GM21528 (cell line): Measurements from ENCODE around the gene OLFM1.
"Not testable (repeated sequence)": the region's sequence is repeated elsewhere in the genome, so short reads cannot be mapped to it uniquely, and the experiment has no call there.

Experiments
- ATAC-seq: cut with Tn5 transposase; IDR thresholded peaks from one replicate; pipeline ENCODE4 v1.9.1; 2021; ENCODE audit warnings: mild to moderate bottlenecking, moderate library complexity; ENCODE audit not compliant: unreplicated experiment, low FRiP score

The OLFM1 gene

DNA sequence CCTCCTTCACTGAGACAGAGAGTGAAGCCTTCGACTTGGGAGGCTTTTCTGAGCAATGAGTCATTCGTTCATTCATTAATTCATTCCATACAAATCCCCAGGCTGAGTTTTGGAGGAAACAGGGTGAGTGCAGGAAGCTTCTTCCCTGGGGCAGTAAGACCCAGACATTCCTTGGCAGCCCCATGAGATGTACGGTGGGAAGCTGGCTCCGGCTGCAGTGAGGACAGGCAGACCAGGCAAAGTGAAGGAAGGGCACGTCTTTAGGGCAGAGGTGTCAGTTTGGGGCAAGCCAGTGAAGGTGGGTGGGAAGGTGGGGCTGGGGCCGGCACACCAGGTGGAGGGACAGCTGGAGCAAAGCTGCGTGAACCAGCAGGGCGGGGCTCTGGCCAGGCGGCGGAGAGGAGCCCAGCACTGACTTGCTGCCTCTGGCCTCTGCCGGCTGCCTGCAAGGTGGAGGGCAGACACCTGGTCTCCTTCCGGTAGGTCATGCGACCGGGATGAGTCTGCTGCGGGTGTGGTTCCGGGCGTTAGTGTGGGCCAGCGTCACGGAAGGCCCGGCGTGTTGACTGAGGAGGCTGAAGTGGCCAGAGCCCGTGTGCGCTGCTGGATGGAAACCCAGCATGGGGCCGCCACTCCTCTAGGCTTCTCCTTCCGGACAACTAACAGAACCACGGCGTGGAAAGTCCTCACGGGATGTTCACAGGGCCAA, 16.6 kb downstream of the OLFM1 start:
- no peak for ATAC-seq

DNA sequence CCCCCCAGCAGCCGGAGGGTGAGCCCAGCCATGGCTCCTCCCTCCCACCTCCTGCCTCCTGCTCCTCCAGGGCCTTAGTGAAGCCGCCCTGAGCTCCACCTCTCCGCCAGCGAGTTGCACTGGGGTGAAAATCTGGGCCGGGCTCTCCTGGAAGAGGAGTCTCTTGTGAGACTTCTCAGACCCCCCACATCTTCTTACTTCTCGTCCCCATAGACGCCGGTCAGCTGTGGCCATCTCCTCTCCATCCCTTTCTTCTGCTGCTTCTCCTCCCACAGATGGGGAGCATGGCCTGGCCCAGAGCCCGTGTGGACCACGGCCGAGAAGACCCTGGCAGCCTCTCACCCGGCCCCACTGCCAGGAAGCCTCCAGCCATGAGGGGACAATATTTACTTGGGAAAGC, 17.3 kb downstream of the OLFM1 start:
- no peak for ATAC-seq

GRCh38 chr9:135105211-135105745, 17.8 kb downstream of the OLFM1 start:
- ATAC-seq, result no peak

DNA sequence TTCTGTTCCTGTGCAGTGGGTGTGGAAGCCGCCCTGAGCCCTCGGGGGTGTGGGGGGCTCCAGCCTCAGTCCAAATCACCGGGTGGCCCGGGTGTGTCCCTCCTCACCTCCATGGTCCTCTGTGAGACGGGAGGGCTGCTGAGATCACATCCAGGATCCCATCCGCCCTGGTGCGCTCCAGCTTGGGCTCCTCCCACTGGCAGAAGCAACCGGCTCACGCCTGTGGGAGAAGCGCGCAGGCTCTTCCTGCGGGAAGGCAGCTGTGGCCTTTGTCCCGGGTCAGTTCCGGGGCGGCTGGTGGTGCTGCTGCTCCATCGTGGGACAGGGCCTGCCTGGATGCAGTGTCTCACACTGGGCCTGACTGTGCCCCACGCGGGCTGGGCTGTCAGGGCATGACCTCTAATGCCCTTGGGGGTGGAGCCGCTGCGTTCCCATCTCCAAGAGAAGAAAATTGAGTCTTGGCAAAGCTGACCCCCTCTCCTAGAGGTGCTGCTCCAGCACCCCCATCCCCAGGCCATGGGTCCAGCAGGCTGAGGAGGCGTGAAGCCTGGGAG, 18.5 kb downstream of the OLFM1 start:
- ATAC-seq, result no peak

DNA sequence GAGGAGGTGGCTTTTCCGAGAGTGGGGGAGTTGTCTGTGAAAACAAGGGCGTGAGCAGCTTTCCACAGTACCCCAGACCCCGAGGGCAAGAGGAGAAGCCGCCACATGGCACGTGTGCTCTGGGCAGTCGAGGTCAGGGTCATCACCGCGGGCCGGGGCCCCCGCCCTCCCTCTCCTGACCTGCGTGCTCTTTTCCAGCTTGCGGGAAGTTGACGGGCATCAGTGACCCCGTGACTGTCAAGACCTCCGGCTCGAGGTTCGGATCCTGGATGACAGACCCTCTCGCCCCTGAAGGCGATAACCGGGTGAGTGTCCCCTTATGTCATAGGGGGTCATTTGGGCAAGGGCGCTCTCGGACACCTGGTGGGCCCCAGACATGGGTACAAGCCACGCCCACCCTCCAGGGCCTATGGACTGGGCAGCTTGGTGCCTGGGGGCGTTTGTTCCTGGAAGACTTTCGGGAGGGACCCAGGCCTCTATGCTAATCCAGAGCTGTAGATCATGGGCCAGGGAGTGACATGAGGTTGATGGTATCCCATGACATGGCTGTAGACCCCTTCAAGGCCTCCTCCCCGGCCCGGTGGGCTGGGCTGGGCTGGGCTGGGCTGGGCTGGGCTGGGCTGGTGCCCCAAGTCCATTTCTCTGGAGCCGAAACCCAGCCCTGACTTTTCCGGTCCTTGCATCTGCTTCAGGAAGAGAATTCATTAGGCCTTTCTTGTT, 19.2 kb downstream of the OLFM1 start:
- no peak for ATAC-seq

DNA sequence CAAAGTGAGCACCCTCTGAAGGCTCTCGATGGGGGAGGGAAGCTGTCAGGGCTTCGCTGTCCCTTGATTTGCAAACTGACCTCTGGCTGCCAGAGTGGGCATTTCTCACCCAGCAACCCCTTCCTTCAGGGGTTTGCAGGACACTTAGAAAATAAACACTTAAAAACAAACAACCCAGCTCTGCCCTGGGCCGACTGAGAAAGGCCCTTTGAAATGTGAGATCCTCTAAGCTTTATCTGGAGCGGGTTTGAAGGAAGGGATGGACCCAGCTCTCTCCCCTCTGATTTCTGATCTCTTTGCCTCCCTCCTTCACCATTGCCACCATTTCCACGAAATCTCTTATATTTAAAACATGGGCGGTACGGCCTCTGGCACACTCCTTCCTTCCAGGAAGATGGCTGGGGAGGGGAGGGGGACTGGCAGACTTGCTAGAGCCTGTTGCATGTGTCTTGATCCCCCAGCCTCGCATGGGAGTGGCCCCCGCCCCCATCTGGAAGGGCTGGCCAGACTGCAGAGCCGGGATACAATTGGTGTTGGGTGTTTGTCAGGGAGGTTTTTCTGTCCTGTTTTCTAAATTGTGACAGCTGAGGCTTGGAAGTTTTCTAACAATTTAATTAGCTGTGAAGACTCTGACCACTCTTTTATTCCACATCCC, 20.2 kb downstream of the OLFM1 start:
- ATAC-seq, result no peak

DNA sequence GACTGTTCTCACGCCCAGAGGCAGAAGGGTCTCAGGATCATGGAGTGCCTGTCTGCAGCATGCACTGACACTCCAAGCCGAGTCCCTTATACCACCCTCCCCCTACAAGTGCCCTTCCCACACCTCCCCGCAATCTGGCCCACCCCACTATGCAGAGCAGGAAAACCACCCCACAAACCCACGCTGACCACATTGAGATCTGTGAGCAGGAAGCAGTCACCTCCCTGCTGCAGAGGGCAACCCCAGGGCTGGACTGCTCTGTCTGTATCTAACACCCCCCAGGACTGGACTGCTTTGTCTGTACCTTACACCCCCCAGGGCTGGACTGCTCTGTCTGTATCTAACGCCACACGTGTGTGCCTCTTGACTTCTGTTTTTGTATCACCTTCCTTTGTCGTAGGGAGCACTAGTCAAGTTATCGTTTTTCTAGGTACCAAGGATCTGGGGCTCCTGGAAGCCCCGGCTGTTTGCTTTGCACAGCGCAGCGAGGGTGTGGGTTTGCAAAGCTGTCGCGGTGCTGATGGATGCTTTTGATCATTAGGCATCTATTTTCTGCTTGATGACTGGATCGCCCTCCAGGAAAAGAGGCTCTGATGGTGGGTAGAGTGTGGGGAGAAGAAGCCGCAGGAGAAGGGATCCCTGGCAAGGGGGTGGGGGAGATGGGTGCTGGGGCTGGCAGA, 21.5 kb downstream of the OLFM1 start:
- ATAC-seq, result no peak

DNA sequence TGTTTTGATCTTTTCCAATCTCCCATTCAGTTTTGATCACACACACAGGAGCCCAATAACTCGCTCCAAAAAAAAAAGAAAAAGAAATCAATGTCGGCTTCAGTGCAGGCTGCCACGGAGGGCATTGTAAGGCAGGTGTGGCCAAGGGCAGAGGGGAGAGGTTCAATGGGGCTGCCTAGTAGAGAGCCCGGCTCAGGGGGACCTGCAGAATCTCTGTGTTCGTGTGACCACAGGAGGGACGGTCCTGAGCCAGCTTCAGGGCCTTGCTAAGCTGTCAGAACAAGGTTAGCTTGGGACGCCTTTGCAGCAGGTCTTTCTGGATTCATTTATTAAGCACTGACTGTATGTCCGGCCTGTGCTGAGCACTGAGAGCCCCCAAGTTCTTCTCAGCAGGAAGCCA, 22.2 kb downstream of the OLFM1 start:
- no peak for ATAC-seq

DNA sequence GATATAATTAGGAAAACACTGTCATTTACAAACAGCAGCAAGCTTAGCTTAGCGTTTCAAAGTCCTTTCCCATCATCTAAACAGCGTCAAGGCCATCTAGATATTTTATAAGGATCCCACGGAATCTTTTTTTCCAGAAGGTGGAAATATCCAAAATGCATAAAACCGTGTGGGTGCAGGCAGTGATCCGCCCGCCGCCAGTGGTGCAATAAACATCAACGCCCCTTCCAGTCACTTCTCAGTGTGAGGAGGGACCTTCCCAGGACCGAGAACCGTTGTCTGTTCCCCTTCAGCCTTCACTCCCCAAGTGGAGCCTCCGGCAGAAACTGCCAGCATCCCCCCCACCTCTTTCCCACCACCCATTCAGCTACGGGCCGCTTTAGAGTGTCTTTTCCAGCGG, 22.9 kb downstream of the OLFM1 start:
- ATAC-seq, result no peak

- not testable (repeated sequence) for ATAC-seq
Measured at GRCh38 chr9:135111600-135111999, 24.1 kb downstream of the OLFM1 start.

- no peak for ATAC-seq
Measured at GRCh38 chr9:135116371-135116770, 28.9 kb downstream of the OLFM1 start.

DNA sequence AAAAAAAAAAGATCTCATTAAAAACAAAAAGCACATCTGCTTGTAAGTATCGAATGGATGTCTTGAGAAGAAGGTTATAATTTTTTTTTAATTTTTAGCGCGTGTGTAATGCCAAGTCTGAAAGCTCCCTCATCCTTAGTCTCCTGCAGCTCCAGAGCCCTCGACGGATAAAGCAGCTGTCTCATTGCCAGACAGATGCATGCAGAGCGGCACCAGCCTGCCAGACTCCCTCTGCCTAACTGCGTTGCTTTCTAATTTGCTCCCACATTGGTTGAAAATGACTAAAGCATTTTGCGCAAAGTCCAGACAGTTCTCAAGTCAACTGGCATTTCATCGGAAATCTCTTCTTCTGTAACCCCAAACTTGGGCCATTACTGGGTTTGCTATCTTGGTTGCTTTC, 29.4 kb downstream of the OLFM1 start:
- no peak for ATAC-seq

DNA sequence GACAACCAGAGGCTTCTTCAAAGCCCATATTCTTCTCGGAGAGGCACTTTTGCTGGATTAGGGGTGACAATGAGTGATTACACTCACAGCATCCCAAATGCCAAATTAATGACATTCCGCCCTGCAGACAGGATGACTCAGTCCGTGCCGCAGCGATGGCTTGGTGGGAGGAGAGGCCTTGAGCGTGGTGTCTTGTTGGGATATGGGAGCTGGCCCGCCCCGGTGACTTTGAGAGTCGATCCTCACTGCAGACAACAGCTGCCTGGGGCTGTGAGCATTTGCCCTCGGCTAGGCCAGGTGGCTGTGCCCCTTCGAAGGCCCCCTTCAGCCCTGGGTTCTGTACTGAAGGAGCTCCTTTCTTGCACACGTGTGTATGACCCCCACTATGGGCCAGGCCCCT, 29.8 kb downstream of the OLFM1 start:
- no peak for ATAC-seq

DNA sequence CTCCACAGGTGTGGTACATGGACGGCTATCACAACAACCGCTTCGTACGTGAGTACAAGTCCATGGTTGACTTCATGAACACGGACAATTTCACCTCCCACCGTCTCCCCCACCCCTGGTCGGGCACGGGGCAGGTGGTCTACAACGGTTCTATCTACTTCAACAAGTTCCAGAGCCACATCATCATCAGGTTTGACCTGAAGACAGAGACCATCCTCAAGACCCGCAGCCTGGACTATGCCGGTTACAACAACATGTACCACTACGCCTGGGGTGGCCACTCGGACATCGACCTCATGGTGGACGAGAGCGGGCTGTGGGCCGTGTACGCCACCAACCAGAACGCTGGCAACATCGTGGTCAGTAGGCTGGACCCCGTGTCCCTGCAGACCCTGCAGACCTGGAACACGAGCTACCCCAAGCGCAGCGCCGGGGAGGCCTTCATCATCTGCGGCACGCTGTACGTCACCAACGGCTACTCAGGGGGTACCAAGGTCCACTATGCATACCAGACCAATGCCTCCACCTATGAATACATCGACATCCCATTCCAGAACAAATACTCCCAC, 32.1 kb downstream of the OLFM1 start:
- no peak for ATAC-seq

DNA sequence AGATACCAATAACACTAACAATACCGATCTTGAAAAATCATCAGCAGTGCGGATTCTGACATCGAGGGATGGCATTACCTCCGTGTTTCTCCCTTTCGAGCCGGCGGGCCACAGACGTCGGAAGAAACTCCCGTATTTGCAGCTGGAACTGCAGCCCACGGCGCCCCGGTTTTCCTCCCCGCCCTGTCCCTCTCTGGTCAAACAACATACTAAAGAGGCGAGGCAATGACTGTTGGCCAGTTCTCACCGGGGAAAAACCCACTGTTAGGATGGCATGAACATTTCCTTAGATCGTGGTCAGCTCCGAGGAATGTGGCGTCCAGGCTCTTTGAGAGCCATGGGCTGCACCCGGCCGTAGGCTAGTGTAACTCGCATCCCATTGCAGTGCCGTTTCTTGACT, 32.8 kb downstream of the OLFM1 start:
- ATAC-seq, result no peak

DNA sequence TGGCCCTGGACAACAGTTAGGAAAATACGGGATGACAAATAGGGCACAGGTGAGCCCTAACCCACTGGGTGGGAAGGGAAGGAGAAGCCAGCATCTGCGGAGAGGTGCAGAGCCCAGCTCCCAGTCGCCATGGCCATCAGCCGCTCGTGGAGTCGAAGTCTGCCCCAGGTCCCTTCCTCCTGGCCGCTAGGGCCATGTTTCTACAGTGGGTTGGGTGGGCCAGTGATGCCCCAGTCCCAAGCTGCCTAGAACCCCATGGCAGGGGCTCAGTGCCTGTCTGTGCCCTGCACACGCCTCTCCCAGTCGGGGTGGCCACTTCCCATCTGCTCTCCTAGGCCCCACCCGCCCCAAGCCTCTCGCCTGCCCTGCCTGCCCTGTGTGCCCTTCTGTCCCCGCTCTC, 34.8 kb downstream of the OLFM1 start:
- no peak for ATAC-seq

GRCh38 chr9:135123126-135123772, 35.8 kb downstream of the OLFM1 start:
- no peak for ATAC-seq

DNA sequence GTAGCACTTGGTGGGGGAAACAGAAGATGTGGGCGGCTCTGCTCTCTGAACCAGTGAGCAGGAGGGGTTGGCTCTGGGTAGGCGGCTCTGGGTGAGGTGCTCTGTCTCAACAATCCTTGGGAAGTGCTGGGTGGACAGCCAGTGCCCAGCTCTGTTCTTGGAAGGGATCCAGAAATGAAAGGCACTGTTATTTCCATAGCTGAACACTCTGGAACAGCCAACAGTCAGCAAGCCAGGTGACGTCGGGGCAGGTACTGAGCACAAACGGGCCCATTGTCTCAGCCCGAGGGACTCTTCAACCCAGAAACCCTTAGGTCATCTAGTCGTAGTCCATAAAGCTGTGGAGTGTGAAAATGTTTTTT, 36.3 kb downstream of the OLFM1 start:
- ATAC-seq, result no peak

- ATAC-seq, result no peak
Measured at GRCh38 chr9:135126451-135127187, 39.2 kb downstream of the OLFM1 start.
